ENCODE data around the gene ZNF628.
A peak's percentile ranks its signal among the peaks of the same experiment; 100 is the strongest.

The ZNF628 gene

DNA sequence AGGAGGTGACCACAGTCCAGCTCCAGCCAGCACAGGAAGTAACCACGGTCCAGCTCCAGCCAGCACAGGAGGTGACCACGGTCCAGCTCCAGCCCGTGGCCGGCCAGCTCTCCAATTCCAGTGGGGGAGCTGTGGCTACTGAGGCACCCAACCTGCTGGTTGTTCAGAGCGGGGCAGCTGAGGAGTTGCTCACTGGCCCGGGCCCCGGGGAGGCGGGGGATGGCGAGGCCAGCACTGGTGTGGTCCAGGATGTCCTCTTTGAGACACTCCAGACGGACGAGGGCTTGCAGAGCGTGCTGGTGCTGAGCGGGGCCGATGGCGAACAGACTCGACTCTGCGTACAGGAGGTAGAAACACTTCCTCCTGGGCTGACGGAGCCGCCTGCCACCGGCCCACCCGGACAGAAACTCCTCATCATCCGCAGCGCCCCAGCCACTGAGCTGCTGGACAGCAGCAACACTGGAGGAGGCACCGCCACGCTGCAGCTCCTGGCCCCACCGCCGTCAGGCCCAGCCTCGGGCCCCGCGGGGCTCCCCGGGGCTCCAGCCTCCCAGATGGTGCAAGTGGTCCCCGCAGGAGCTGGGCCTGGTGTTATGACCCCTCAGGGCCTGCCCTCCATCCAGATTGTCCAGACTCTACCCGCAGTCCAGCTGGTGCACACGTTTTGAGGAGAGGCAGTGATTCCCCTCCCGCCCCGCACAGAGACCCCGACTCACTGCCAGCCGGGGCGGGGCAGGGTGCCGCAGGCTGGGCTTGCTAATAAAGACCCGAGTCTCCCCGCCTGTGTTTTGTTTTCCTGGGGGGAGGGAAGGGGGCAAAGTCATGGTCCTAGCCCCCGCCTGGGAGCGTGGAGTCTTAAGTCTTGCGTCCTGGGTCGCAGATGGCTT is 7.5 kb downstream of the ZNF628 start:
- H3K4me3 ChIP-seq (ENCODE audit: low read depth, low read length) = peak overlapping the region; percentile 72

DNA sequence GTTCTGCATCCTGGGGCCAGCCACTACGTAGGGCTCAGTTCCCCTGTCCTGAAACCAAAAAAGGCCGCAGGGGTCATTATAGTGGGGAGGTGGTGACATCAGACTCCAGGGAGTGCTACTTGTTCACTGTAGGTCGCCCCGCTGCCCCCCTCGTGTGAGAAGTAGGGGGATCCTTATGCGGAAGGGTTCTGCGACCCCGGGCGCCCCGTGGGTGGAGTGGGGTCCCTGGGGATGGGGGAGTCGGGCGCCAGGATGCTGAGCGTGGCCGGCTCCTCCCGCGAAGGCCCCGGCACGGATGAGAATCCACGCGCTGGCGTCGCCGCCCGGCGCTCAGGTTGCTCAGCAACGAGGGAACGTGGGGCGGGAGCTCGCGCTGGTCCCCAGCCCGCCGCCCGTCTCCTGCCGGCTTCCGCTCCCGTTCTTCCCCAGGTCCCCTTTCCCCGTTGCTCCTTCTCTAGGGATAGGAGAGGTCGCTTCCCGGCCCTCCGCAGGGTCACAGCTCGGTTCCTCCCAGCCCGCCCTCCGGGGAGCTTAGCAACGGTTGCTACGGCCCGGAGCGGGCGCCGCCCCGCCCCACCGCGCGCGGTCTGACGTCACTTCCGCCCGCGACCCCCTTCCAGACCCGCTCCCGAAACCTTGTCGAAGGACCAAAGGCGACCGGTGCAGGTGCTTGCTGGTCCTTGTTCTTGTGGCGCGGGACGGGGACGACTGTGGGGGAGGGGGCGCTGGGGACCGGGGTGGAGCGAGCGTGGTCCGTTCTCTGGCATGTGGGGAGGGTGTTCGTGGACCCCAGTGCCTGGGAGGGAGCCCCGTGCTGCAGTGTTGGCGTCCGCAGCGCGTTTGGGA is 8.4 kb downstream of the ZNF628 start, which contains the start of gene NAT14:
Gene NAT14, plus strand, starts transcription at position 596 of the 846 bp plus-strand sequence. CDS start 521 bp downstream, outside the sequence.
- peak within 1 kb of the TSS; percentile 72 for H3K4me3 ChIP-seq (ENCODE audit: low read depth, low read length)

DNA sequence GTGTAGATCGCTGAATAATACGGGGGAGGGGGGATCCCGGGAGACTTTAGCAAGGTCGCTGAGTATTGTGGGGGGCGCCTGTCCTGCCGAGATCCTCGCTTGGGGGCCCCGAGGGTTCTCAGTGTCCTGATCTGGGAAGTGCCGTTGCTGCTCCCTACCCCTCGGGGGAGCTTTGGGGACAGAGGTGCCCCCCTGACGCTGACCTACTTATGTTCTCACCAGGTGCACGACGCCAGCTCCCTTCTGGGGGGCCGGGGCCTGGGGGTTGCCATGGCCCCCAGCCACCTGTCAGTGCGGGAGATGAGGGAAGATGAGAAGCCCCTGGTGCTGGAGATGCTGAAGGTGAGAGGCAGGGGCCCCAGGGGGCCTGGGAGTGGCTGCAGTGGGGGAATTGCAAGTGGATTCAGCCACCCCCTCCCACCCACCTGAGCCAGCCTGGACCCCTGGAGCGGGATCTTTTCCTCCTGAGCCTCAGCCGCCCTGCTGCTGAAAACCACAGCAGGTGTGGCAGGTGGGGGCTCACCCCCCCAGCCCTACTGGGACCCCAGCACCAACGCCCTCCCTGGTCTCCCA is 9.1 kb downstream of the ZNF628 start:
- peak overlapping the region; percentile 72 for H3K4me3 ChIP-seq (ENCODE audit: low read depth, low read length)

DNA sequence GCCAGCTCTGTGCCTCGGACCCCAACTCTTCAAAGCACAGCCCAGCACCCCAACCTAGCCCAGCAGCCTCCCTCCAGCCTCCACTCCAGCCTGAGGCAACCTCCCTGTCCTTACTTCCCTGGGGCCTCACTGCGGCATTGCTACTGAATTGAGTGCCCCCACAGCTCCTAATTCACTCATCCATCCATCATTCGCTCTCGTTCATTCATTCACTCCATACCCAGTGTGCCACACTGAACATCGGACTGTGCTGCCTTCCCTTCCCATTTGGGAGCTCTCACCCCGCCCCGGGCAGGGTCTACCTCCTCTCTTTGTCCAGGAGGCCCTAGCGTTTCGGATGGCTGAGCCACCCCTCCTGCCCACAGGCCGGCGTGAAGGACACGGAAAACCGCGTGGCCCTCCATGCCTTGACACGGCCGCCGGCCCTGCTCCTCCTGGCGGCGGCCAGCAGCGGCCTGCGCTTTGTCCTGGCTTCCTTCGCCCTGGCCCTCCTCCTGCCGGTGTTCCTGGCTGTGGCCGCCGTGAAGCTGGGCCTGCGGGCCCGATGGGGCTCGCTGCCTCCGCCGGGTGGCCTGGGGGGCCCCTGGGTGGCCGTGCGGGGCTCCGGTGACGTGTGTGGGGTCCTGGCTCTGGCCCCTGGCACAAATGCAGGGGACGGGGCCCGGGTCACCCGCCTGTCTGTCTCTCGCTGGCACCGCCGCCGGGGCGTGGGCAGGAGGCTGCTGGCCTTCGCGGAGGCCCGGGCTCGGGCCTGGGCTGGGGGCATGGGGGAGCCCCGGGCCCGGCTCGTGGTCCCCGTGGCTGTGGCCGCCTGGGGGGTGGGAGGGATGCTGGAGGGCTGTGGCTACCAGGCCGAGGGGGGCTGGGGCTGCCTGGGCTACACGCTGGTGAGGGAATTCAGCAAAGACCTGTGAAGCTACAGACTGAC is 9.9 kb downstream of the ZNF628 start:
- no peak overlapping the region for H3K4me3 ChIP-seq (ENCODE audit: low read depth, low read length)

DNA sequence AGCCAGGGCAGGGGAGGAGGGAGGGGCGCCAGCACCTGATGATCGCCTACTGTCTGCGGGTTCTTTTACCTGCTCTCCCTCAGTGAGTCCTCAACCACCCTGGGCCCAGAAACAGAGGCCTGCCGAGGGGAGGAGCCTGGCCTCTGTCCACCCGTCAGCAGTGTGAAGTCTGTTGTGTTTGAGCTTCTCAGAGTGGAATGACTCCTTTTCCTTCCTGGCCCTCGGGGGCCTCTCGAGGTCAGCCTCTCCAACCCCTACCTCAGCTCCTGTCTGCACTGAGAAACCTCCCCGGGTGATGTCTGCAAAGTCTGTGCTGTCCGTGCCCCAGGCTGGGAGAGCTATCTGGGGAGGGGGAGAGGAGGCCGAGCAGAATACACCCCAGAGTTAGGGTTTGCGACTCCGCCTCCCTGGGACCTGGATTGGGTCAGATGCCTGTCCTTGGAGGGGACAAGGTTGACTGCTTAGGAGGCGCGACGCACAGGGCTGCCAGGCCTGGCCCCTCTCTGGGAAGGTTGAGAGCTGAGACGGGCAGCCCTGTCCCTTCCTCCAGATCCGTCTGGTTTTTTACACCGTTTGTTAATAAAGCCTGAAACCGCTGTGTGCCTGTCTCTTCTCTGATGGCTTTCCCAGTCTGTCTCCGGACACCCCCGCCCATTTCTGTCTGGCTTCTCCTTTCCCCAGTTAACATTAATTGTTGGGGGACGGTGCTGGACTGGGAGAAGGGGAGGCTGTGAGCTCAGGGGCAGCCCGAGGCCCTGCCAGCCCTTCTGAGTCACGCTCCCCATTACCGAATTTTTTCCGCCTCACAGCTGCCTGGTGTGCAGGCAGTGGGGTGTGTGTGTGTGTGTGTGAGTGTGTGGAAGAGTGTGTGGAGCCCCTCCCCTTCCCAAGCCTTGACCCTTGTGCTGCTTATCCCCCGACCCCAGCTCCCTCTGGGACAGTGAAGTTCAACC is 10.8 kb downstream of the ZNF628 start:
- no peak overlapping the region for H3K4me3 ChIP-seq (ENCODE audit: low read depth, low read length)

DNA sequence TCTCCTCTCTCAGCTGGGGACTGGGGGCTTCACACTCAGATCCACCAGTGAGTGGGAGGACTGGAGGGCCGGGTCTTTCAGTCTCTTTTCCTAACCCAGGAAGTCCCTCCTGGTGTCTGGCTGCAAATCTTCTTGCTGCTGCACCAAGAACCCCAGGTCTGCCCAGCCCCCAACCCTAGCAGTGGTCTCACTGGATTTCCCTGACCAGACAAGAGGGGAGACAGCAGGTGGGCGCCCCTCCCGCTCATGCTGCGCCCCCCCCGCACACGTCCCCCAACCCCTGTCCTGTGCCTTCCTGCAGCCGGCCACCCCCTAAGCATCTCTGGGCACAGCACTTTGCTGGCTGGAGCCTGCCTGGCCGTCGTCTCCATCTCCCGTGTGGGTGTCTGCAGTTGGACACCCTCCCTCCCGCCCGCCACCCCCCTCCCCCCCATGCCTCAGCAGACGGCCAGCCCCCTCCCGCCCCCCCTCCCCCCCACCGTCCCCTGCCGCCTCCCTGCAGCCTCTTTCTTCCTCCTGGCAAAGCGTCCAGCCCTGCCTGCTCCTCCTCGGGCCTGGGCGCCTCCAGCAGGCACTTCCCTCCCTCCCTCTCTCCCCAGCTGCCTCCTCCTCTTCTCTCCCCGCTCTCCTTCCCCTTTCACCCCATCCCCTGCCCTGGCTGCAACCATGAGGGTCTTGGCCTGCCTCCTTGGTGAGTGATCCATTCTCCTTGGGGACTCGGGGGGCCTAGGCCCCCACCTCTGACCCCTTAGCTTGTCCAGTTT is 11.7 kb downstream of the ZNF628 start, which contains the start of gene SSC5D:
Gene SSC5D, plus strand, starts transcription at position 513 of the 764 bp plus-strand sequence. Its CDS starts 154 bp downstream, at position 667.
- no peak within 1 kb of the TSS for H3K4me3 ChIP-seq (ENCODE audit: low read depth, low read length)

DNA sequence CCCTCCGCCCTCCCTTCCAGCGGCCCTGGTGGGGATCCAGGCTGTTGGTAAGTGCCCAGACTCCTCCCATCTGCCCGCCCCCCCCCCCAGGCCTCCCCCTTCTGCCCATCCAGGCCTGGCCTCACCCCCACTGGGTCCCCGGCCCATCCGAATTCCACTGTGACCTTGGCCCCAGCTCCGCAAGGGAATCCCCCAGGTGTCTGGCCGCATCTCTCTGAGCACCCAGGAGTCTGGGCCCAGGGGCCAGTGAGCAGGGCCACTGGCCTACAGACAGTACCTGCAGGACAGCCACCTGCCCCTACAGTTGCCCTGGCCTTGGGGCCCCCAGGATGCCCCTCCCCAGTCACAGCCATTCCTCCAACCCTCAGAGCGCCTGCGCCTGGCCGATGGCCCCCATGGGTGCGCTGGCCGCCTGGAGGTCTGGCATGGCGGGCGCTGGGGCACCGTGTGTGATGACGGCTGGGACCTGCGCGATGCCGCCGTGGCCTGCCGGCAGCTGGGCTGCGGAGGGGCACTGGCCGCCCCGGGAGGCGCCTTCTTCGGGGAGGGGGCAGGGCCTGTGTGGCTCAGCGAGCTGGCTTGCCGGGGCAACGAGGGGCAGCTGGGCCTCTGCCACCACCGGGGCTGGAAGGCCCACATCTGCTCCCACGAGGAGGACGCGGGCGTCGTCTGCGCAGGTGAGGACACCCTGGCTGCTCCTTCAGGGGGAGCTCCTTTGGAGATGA is 12.7 kb downstream of the ZNF628 start:
- no peak overlapping the region for H3K4me3 ChIP-seq (ENCODE audit: low read depth, low read length)

DNA sequence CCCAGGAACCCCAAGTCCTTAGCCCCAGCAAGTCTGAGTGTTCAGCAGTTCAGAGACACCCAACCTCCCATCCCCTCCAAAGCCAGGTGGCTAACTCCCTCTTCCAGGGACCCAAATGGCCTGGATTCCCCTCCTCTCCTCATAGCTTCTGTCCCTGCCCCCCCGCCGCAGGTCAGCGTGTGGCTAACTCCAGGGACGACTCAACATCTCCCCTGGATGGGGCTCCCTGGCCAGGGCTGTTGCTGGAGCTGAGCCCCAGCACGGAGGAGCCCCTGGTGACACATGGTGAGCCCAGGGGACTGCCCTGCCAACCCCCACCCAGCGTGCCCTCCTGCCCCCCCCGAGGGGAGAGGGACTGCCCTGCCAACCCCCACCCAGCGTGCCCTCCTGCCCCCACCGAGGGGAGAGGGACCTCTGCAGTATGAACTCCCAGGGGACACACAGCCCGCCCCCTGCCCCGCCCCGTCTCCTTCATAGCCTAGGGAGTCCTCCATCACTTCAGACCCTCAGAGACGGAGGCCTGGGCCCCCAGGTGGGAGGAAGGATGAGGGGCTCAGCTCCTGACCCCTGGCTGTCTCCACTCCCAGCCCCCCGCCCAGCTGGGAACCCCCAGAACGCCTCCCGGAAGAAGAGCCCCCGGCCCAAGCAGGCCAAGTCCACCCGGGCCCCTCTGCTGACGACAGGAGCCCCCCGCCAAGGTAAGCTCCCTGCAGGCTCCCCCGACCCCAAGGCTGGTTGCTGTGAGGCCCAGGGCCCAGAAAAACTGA is 13.5 kb downstream of the ZNF628 start:
- H3K4me3 ChIP-seq (ENCODE audit: low read depth, low read length) = no peak overlapping the region

DNA sequence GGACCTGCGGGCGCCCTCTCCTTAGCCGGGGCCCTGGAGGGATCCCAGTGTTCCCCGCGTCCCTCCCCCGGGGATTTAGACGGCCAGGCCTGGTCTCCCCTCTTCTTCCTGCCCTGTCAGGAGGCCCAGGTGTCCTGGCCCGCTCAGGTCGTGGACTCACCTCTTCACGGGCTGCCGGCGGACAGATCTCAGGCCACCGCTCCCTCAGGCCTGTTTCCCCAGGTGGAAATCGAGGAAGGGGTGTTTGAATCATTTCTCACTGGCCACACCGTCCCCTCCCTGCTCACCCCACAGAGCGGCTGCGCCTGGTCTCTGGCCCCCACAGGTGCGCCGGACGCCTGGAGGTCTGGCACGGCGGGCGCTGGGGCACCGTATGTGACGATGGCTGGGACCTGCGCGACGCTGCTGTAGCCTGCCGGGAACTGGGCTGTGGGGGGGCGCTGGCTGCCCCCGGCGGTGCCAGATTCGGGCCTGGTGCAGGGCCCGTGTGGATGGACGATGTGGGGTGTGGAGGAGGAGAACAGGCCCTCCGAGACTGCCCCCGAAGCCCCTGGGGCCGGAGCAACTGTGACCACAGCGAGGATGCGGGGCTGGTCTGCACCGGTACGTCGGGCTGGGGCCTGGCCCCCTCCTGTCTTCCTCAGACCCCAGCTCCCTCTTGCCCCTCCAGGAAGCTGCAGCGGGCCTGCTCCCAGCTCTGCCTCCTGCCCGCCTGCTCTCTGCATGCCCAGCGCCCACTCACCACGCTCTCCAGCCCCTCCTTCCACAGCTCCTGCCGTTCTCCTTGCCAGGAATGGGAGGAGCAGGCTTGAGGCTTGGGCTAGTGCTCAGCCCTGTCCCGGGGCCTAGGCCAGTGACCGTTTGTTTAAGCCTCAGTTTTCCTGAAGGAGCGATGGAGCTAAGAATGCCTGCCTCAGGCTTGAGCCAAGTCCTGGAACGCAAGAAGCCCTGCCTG is 14.3 kb downstream of the ZNF628 start:
- no peak overlapping the region for H3K4me3 ChIP-seq (ENCODE audit: low read depth, low read length)

DNA sequence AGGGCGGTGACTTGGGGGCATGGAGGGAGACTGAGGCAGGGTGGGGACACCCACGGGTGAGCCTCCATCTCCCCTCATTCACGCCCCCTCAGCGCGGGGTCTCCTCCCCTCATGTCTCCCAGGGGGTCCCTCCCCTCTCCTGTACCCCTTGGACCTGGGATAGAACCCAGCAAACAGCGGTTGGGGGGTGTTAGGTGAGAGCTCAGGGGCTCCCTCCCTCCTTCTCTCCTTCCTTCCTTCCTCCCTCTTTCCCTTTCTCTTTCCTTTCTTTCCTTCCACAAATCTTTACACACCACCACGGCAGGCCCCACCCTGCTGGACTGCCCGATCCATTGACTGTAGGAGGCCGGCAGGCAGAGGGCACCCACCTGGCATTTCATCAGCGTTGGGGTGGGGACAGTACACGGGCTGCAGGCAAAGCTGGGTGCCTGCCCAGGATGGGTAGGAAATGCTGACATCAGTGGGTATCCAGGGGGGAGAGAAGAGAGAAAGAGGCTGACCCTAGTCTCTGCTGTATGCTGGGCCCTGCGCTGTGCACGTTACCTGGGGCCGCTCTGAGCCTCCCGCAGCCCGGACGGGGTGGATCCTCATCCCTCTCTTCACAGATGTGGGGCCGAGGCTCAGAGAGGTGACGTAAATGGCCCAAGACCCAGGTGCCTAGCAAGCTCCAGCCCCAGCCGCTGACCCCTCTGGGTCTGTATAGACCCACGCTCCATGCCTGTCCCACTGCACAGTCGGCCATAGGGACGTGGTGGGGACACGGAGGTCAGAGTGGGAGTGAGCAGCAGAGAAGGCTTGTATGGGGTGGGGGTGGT is 15.3 kb downstream of the ZNF628 start:
- no peak overlapping the region for H3K4me3 ChIP-seq (ENCODE audit: low read depth, low read length)

DNA sequence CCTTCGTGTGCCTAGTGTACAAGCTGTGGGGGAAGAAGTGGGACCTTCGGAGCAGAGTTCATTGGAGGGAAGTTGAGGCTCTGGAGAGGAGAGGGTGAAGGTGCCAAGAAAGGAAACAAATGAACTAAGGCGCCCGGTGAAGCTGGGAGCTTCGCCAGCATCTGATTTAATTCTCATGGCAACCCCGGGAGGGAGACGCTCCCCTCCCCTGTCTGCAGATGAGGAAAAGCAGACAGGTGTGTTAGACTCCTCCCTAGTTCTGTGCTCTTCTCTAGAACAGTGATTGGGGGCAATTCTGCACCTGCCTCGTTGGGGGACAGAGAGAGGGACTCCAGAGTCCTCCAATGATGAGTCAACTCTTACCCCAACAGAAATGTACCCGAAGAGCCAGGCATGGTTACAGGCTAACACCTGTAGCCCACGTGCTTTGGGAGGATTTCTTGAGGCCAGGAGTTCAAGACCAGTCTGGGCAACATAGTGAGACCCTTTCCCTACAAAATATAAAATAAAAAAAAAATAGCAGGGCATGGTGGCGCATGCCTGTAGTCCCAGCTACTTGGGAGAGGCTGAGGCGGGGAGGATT is 16.0 kb downstream of the ZNF628 start:
- no peak overlapping the region for H3K4me3 ChIP-seq (ENCODE audit: low read depth, low read length)

DNA sequence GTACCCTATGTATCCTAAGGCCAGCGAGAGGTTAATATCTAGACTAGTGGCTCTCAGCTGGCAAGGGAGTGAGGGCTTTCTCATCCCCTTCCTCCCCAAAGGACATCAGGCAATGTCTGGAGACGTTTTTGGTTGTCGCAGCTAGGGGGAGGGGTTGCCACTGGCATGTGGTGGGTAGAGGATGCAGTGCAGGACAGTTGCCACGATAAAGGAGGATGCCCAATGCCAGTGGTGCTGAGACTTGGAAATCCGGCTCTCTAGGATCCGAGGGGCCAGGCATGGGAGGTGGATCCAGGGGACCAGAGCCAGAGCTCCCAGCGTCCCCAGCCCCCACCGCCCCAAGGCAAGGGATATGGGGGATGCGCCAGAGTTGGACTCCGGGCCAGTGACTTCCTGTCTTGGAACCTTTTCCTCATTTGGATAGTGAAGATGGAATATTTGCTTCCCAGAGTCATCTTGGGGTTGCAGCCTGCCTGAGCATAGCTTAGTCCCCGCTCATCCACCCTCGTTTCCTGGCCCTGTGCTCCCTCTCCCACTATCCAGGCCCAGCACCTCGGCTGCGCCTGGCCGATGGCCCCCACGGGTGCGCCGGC is 16.7 kb downstream of the ZNF628 start:
- H3K4me3 ChIP-seq (ENCODE audit: low read depth, low read length) = no peak overlapping the region

DNA sequence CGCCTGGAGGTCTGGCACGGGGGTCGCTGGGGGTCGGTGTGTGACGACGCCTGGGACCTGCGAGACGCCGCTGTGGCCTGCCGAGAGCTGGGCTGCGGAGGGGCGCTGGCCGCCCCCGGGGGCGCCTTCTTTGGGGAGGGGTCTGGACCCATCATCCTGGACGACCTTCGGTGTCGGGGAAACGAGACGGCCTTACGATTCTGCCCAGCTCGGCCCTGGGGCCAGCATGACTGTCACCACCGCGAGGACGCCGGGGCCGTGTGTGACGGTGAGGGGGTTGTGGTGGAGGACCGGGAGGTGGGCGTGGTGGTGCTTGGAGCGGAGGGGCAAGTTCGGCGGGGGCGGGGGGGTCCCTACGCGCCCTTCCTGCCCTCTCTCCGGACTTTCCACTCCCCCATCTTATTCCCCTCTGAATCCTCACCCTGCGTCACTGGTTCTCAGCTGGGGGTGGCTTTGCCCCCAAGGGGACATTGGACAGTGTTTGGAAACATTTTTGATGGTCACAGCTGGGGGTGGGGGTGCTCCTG is 17.3 kb downstream of the ZNF628 start:
- H3K4me3 ChIP-seq (ENCODE audit: low read depth, low read length) = no peak overlapping the region

DNA sequence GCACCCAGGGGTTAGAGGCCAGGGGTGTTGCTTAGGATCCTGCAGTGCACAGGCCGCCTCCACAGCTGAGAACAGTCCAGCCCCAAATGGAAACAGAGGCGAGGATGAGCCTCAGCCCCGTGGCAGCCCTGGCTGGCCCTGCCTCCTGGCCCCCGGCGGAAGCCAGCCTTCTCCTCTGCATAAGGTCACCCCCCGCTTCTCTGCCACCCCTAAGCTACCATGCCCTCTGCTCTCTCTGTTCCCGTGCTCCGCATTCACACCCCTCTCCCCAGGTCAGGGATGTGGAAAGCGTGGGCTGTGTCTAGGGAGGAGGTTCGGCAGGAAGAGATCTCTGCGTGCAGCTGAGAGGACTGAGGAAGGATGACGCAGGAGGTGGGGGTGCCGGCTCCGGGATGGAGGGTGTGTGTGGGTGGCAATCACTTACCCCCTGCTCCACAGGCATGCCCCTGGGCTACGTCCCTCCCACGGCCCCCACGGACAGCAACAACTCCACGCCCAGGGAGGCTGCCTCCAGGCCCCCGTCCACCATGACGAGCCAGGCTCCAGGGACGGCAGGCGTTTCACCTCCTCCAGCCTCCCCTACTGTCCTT is 17.9 kb downstream of the ZNF628 start:
- H3K4me3 ChIP-seq (ENCODE audit: low read depth, low read length) = no peak overlapping the region
